Loucy (cell line): ENCODE results near the gene SLC13A4.

Experiments used
- H2AFZ ChIP-seq: fragments of 200-600 bp; sonication (generic); 2 replicates; pipeline ENCODE4 v1.6.0; 2016; ENCODE audit warnings: antibody characterized with exemption, mild to moderate bottlenecking, low read length, moderate library complexity
- H3F3A ChIP-seq: fragments of 200-600 bp; 2 replicates; pipeline ENCODE4 v1.6.0; 2016; ENCODE audit warnings: antibody characterized with exemption, low read depth, mild to moderate bottlenecking
- H3K27me3 ChIP-seq: fragments of 200-600 bp; sonication (generic); 2 replicates; pipeline ENCODE4 v1.6.1; 2014; ENCODE audit warnings: low read length, mild to moderate bottlenecking; ENCODE audit not compliant: insufficient read depth, poor library complexity, severe bottlenecking
- H3K36me3 ChIP-seq: fragments of 200-600 bp; sonication (generic); 2 replicates; pipeline ENCODE4 v1.6.1; 2016; ENCODE audit warnings: low read length; ENCODE audit not compliant: insufficient read depth
- H3K4me1 ChIP-seq: fragments of 200-600 bp; sonication (generic); 2 replicates; pipeline ENCODE4 v1.5.1; 2014; ENCODE audit warnings: low read length, mild to moderate bottlenecking; ENCODE audit not compliant: insufficient read depth, poor library complexity, severe bottlenecking
- H3K4me2 ChIP-seq: fragments of 200-600 bp; sonication (generic); 2 replicates; pipeline ENCODE4 v1.6.0; 2014; ENCODE audit warnings: antibody characterized with exemption, low read length, low read depth, mild to moderate bottlenecking; ENCODE audit not compliant: poor library complexity, severe bottlenecking
- H3K4me3 ChIP-seq: fragments of 200-600 bp; sonication (generic); 2 replicates; pipeline ENCODE4 v1.5.1; 2014; ENCODE audit warnings: low read length, mild to moderate bottlenecking, mixed read lengths; ENCODE audit not compliant: poor library complexity, severe bottlenecking
- H3K79me2 ChIP-seq: fragments of 200-600 bp; sonication (generic); 2 replicates; pipeline ENCODE4 v1.6.1; 2014; ENCODE audit warnings: low read length; ENCODE audit not compliant: insufficient read depth
- H3K9ac ChIP-seq: fragments of 200-600 bp; sonication (generic); 2 replicates; pipeline ENCODE4 v1.6.0; 2014; ENCODE audit warnings: mild to moderate bottlenecking, low read depth, low read length, moderate library complexity; ENCODE audit not compliant: poor library complexity, severe bottlenecking
- H3K9me2 ChIP-seq: fragments of 200-600 bp; sonication (generic); replicated peaks from 2 replicates; pipeline ENCODE4 v1.6.1; 2016; ENCODE audit warnings: low read depth, low read length, mixed read lengths
- H3K9me3 ChIP-seq: fragments of 200-600 bp; sonication (generic); 2 replicates; pipeline ENCODE4 v1.6.1; 2014; ENCODE audit warnings: mild to moderate bottlenecking, antibody characterized with exemption, low read length, low read depth; ENCODE audit not compliant: insufficient read depth
- H4K20me1 ChIP-seq: fragments of 200-600 bp; sonication (generic); 2 replicates; pipeline ENCODE4 v1.6.0; 2014; ENCODE audit warnings: antibody characterized with exemption, low read length, mild to moderate bottlenecking; ENCODE audit not compliant: insufficient read depth, poor library complexity, severe bottlenecking
- EZH2phosphoT487 ChIP-seq: fragments of 200-600 bp; IDR thresholded peaks from 2 replicates; pipeline ENCODE4 v1.6.1; 2018; ENCODE audit warnings: antibody characterized with exemption, mild to moderate bottlenecking, moderate library complexity, borderline replicate concordance
- TF ChIP-seq, protein P1 (sequence below): fragments of 200-600 bp; sonication (generic); conservative IDR thresholded peaks from 2 replicates; pipeline ENCODE4 v1.5.1; 2014; ENCODE audit warnings: mild to moderate bottlenecking, antibody characterized with exemption, low read length

Gene SLC13A4

DNA sequence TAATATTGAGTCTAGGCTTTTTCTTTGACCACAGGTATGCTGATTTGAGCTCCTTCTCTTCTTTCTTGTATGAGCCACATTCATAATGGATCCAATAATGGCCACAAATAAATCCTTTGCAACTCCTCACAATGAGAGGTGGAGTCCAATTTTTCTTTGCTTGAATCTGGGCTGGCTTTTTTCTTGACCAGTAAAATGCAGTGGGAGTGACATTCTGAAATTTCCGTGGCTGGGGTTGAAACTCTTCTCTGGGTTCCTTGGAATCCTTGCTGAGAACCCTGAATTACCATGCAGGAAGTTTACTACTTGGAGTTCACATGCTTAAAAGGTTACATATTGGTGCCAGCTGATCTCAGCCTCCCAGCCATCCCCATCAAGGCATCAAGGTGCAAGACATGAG, 43.1 kb upstream of the SLC13A4 start:
- H3K79me2 ChIP-seq: no peaks in the 10 kb centered on the region
- H3F3A ChIP-seq: no peaks in the 10 kb centered on the region
- H3K9me3 ChIP-seq: no peaks in the 10 kb centered on the region
- H3K4me1 ChIP-seq: no peaks in the 10 kb centered on the region
- H3K9me2 ChIP-seq: no peaks in the 10 kb centered on the region
- no peaks in the 10 kb centered on the region for H4K20me1 ChIP-seq
- H3K9ac ChIP-seq: no peak overlapping the region
- H3K27me3 ChIP-seq: no peaks in the 10 kb centered on the region
- H3K36me3 ChIP-seq: no peaks in the 10 kb centered on the region
- TF ChIP-seq EZH2phosphoT487: no peak
- TF ChIP-seq, protein P1, sequence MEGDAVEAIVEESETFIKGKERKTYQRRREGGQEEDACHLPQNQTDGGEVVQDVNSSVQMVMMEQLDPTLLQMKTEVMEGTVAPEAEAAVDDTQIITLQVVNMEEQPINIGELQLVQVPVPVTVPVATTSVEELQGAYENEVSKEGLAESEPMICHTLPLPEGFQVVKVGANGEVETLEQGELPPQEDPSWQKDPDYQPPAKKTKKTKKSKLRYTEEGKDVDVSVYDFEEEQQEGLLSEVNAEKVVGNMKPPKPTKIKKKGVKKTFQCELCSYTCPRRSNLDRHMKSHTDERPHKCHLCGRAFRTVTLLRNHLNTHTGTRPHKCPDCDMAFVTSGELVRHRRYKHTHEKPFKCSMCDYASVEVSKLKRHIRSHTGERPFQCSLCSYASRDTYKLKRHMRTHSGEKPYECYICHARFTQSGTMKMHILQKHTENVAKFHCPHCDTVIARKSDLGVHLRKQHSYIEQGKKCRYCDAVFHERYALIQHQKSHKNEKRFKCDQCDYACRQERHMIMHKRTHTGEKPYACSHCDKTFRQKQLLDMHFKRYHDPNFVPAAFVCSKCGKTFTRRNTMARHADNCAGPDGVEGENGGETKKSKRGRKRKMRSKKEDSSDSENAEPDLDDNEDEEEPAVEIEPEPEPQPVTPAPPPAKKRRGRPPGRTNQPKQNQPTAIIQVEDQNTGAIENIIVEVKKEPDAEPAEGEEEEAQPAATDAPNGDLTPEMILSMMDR: no peak
- no peak overlapping the region for H3K4me3 ChIP-seq
- H2AFZ ChIP-seq: no peak overlapping the region
- no peak overlapping the region for H3K4me2 ChIP-seq

- no peak overlapping the region for H3K4me3 ChIP-seq
- H3K4me2 ChIP-seq: no peak overlapping the region
- H3F3A ChIP-seq: no peaks in the 10 kb centered on the region
- no peak overlapping the region for H3K9ac ChIP-seq
- TF ChIP-seq, protein P1: no peak
- TF ChIP-seq EZH2phosphoT487: no peak
- no peaks in the 10 kb centered on the region for H3K9me3 ChIP-seq
- H3K36me3 ChIP-seq: no peaks in the 10 kb centered on the region
- no peaks in the 10 kb centered on the region for H3K27me3 ChIP-seq
- H3K9me2 ChIP-seq: no peaks in the 10 kb centered on the region
- H3K79me2 ChIP-seq: no peaks in the 10 kb centered on the region
- H4K20me1 ChIP-seq: no peaks in the 10 kb centered on the region
- no peaks in the 10 kb centered on the region for H3K4me1 ChIP-seq
- H2AFZ ChIP-seq: no peak overlapping the region
Measured at GRCh38 chr7:135770139-135770710, 42.2 kb upstream of the SLC13A4 start.

DNA sequence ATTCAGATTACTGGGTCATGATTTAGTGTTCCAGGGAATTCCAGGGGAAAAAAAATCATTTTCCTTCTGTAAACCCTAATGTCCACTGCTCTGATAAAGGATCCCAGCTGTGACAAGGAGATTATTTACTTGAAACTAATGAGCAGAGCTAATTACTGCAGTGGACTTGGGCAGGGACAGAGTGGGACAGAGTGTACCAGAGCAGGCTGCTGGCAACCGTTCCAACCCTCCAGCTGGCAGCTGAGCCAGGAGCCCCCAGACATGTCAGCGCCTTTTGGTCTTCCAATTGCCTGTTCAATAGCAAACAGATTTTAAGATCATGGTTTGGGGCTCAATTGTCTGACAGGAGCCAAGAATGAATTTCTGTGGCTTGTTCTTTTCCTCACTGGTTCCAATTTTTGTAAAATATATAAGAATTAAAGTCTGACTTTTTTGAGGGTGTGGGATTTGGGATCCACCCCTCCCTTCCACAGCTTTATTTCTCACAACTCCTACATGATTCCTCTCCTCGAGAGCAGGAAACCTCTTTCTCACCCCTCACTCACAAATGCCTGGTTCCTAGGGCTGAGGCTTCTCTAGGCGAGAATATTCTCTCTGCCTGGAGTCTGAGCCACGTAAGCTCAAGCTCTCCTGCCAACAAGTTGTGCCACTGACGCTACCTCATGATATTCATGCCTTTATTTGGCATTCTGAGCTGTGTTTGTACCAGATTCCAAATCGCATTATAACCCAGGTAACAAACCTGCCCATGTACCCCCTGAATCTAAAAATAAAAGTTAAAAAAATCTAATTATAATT, 41.2 kb upstream of the SLC13A4 start:
- Histone ChIP-seq H3K4me1 (no peaks in the 10 kb centered on the region), H3K27me3 (no peaks in the 10 kb centered on the region), H3K4me3 (no peak overlapping the region), H3K9me2 (no peaks in the 10 kb centered on the region), H3K9me3 (no peaks in the 10 kb centered on the region), H3K4me2 (no peak overlapping the region), H3K9ac (no peak overlapping the region), H3K79me2 (no peaks in the 10 kb centered on the region), H3K36me3 (no peaks in the 10 kb centered on the region), H3F3A (no peaks in the 10 kb centered on the region), H4K20me1 (no peaks in the 10 kb centered on the region), H2AFZ (no peak overlapping the region)
- TF ChIP-seq, protein P1: no peak
